OCI-LY1 (cell line): ENCODE results near the gene JADE3.

ENCODE experiments used
- EZH2 ChIP-seq: fragments of 200-600 bp; sonication (generic), shearing (Covaris generic); IDR thresholded peaks from 2 replicates; pipeline ENCODE4 v1.8.0; 2017; ENCODE audit warnings: borderline replicate concordance, mixed run types, mild to moderate bottlenecking, antibody characterized with exemption, low read length, moderate library complexity, mixed read lengths
- TF ChIP-seq, protein P1 (sequence below): fragments of 200-600 bp; sonication (generic), shearing (Covaris generic); IDR thresholded peaks from 2 replicates; pipeline ENCODE4 v1.5.1; 2017; ENCODE audit warnings: mild to moderate bottlenecking, antibody characterized with exemption, low read length, moderate library complexity, mixed read lengths

DNA sequence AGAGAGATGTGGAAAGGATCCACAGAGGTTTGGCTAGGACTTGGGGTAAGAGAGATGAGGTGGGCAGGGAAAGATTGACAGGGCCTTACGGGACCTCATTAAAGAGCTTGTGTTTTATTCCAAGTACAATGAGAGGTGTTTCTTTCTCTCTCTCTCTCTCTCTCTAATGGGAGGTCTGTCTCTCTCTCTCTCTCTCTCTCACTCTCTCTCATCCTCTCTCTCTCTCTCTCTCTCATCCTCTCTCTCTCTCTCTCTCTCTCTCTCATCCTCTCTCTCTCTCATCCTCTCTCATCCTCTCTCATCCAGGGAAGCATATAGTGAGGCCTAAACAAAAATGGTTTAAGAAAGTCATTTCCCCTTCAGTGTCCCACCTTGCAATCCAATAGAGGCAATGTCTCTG lies 5.4 kb downstream of the JADE3 start:
- TF ChIP-seq, protein P1, sequence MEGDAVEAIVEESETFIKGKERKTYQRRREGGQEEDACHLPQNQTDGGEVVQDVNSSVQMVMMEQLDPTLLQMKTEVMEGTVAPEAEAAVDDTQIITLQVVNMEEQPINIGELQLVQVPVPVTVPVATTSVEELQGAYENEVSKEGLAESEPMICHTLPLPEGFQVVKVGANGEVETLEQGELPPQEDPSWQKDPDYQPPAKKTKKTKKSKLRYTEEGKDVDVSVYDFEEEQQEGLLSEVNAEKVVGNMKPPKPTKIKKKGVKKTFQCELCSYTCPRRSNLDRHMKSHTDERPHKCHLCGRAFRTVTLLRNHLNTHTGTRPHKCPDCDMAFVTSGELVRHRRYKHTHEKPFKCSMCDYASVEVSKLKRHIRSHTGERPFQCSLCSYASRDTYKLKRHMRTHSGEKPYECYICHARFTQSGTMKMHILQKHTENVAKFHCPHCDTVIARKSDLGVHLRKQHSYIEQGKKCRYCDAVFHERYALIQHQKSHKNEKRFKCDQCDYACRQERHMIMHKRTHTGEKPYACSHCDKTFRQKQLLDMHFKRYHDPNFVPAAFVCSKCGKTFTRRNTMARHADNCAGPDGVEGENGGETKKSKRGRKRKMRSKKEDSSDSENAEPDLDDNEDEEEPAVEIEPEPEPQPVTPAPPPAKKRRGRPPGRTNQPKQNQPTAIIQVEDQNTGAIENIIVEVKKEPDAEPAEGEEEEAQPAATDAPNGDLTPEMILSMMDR, result no peak
- TF ChIP-seq EZH2, result no peak
